ENCODE measurements around the gene LAGE3.

Gene LAGE3

GRCh38 chrX:154435171-154435733 is 43.8 kb downstream of the LAGE3 start:
- no peak for DNase-seq (ENCODE audit: low spot score)
- FAIRE-seq, result no peak

GRCh38 chrX:154434394-154435168 is 44.5 kb downstream of the LAGE3 start:
- FAIRE-seq (no peak), DNase-seq (ENCODE audit: low spot score) (no peak)

GRCh38 chrX:154433605-154434004 is 45.5 kb downstream of the LAGE3 start:
- no peak for FAIRE-seq
- no peak for DNase-seq (ENCODE audit: low spot score)

GRCh38 chrX:154432210-154432609 is 46.9 kb downstream of the LAGE3 start:
- FAIRE-seq (no peak), DNase-seq (ENCODE audit: low spot score) (no peak)

GRCh38 chrX:154431341-154431740 is 47.7 kb downstream of the LAGE3 start:
- DNase-seq (ENCODE audit: low spot score) (no peak), FAIRE-seq (no peak)

- FAIRE-seq (no peak), DNase-seq (ENCODE audit: low spot score) (no peak)
Observed at GRCh38 chrX:154430916-154431315, 48.2 kb downstream of the LAGE3 start.

- DNase-seq (ENCODE audit: low spot score), result no peak
- no peak for FAIRE-seq
Observed at GRCh38 chrX:154430479-154430878, 48.6 kb downstream of the LAGE3 start.

- no peak for FAIRE-seq
- DNase-seq (ENCODE audit: low spot score), result no peak
Observed at GRCh38 chrX:154429711-154430110, 49.4 kb downstream of the LAGE3 start.

GRCh38 chrX:154428176-154429171 is 50.6 kb downstream of the LAGE3 start, which contains the start of gene ATP6AP1:
Gene ATP6AP1, plus strand, starts transcription at chrX:154428677. Its CDS starts 16 bp downstream, at chrX:154428693.
- FAIRE-seq (peak; percentile 87), DNase-seq (ENCODE audit: low spot score) (peak; percentile 94)
